Testis (tissue), 2 donors: Measurements from ENCODE around the gene SEC22B.

Source experiments
- POLR2A ChIP-seq: fragments of 450-650 bp; IDR thresholded peaks from one replicate; pipeline ENCODE4 v1.6.1; 2017; ENCODE audit warnings: antibody characterized with exemption, mild to moderate bottlenecking, moderate library complexity
- TF ChIP-seq, protein P1 (sequence below), 3 experiments: fragments of 450-650 bp in 2 of 3; fragments of 200-600 bp in 1 of 3; sonication (generic) in 1 of 3; IDR thresholded peaks; one replicate each; pipeline ENCODE4 v1.5.1; 2016 to 2019; ENCODE audit warnings: antibody characterized with exemption in 3 of 3, mild to moderate bottlenecking in 2 of 3, moderate library complexity in 1 of 3

DNA sequence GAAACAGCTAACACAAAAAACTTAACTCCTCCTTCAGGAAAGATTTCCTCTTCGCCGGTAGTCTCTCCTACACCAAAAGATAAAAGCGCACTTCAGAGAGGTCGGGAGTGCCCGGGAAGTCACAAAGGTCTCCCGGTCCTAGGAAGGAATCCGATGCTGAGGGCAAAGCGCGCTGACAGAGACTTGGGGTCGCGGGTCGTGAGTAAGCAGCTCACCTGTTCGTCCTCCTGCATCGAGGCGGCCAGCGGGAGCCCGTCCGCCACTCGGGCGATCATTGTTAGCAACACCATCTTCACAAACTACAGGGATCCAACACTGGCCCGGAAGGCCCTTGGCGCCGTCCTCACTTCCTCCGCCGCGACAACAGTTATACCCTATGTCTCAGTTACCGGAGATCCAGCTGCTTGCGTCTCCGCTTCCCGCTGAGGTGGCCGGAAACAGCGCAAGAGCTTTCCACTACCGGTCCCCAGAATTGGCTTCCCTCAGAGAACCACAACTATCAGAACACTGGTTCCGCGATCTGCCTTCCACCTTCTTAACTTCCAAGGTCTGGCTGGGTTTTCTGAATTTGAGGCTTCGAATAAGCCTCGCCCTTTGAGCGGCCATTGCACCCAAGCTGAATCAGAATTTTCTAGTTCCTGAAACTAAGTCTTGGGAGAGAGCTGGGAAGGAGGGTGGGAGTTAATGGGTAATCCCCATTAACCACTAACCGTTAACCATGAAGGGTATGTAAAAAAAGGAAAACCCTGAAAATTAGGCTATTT is at the start of gene SEC22B:
- TF ChIP-seq, protein P1, sequence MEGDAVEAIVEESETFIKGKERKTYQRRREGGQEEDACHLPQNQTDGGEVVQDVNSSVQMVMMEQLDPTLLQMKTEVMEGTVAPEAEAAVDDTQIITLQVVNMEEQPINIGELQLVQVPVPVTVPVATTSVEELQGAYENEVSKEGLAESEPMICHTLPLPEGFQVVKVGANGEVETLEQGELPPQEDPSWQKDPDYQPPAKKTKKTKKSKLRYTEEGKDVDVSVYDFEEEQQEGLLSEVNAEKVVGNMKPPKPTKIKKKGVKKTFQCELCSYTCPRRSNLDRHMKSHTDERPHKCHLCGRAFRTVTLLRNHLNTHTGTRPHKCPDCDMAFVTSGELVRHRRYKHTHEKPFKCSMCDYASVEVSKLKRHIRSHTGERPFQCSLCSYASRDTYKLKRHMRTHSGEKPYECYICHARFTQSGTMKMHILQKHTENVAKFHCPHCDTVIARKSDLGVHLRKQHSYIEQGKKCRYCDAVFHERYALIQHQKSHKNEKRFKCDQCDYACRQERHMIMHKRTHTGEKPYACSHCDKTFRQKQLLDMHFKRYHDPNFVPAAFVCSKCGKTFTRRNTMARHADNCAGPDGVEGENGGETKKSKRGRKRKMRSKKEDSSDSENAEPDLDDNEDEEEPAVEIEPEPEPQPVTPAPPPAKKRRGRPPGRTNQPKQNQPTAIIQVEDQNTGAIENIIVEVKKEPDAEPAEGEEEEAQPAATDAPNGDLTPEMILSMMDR (IDR thresholded peaks at IDR 0.05) = peak in 1 of 3 experiments; percentile 10
- peak; percentile 68 for TF ChIP-seq POLR2A
